NCI-H1694 (cell line): ENCODE results near the gene PPP4R4.
"Not testable (repeated sequence)": the region's sequence is repeated elsewhere in the genome, so short reads cannot be mapped to it uniquely, and the experiment has no call there.

Experiments used
- DNase-seq: peaks from one replicate; lab custom pipeline; 2025; lab: John Stamatoyannopoulos, UW

The PPP4R4 gene

GRCh38 chr14:94278731-94279130 lies 104.6 kb downstream of the PPP4R4 start:
- no peak for DNase-seq

- DNase-seq, result no peak
Measured at GRCh38 chr14:94282991-94283723, 109.0 kb downstream of the PPP4R4 start.

GRCh38 chr14:94284221-94284620 lies 110.1 kb downstream of the PPP4R4 start:
- DNase-seq, result no peak

GRCh38 chr14:94285158-94285557 lies 111.0 kb downstream of the PPP4R4 start:
- no peak for DNase-seq

- DNase-seq, result no peak
Measured at GRCh38 chr14:94288610-94289465, 114.7 kb downstream of the PPP4R4 start.

GRCh38 chr14:94290197-94290596 lies 116.1 kb downstream of the PPP4R4 start:
- DNase-seq, result no peak

GRCh38 chr14:94291159-94291905 lies 117.2 kb downstream of the PPP4R4 start:
- DNase-seq, result no peak

- no peak for DNase-seq
Measured at GRCh38 chr14:94291906-94292525, 117.9 kb downstream of the PPP4R4 start.

GRCh38 chr14:94292526-94292871 lies 118.4 kb downstream of the PPP4R4 start:
- DNase-seq, result no peak

GRCh38 chr14:94292872-94293577 lies 118.9 kb downstream of the PPP4R4 start, which contains the start of gene SERPINA10:
Gene SERPINA10, minus strand, starts transcription at chr14:94293268. Its CDS starts 2,675 bp downstream, at chr14:94290593.
- DNase-seq, result no peak

GRCh38 chr14:94293578-94293924 lies 119.4 kb downstream of the PPP4R4 start:
- DNase-seq, result no peak

- no peak for DNase-seq
Measured at GRCh38 chr14:94295360-94296180, 121.4 kb downstream of the PPP4R4 start.

- DNase-seq, result not testable (repeated sequence)
Measured at GRCh38 chr14:94296181-94296545, 122.0 kb downstream of the PPP4R4 start.

GRCh38 chr14:94298130-94298529 lies 124.0 kb downstream of the PPP4R4 start:
- DNase-seq, result no peak

GRCh38 chr14:94303111-94303510 lies 129.0 kb downstream of the PPP4R4 start:
- DNase-seq, result no peak

GRCh38 chr14:94304243-94304642 lies 130.1 kb downstream of the PPP4R4 start:
- no peak for DNase-seq

- DNase-seq, result no peak
Measured at GRCh38 chr14:94305620-94306019, 131.5 kb downstream of the PPP4R4 start.

- DNase-seq, result no peak
Measured at GRCh38 chr14:94306047-94306978, 132.2 kb downstream of the PPP4R4 start.

- peak; percentile 64 for DNase-seq
Measured at GRCh38 chr14:94307410-94307992, 133.4 kb downstream of the PPP4R4 start.
